Measurements from ENCODE around the gene ITGA2. TPM values are rescaled to one million over a fixed set of nuclear protein-coding genes. Genes with fewer than 3 reads are reported as not detected.

The ITGA2 gene
- total and polyA plus RNA-seq, 9 of the 15 experiments (the other 6 are each of a cell fraction or from before 2014, with no cell fraction given), result 0.01 to 0.09 (median 0.03) TPM; not detected in 5

DNA sequence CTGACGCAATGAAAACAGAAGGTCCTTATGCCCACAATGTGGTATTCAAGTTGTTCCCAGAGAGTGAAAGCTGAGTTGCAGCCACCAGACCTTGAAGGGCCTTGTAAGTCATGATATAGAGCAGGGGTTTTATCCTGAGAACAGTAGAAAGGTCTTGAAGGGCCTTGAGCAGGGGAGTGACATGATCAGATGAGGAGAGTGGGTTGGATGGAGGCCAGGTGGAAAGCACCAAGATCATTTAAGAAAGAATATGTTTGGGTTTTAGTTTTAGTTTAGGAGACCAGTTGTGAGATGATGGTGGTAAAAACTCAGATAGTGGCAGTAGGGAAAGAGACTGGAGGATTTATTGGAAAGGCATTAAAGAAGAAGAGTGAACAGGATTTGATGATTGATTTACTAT, 5.9 kb downstream of the ITGA2 start:
- in situ Hi-C loops (cut with MboI), result no loop called here
- H3K27me3 ChIP-seq (ENCODE audit: control insufficient read depth in 2 of 2, insufficient read depth in 2 of 2, low read length in 2 of 2), result peaks cover 2 to 3% of the 10 kb centered on the region in 2 experiments; a peak in 2 of 5 replicates
- WGBS (ENCODE audit: insufficient coverage, low coverage, missing lambda C conversion rate), result 0% methylated on average over 1 of the region's 1 CpG
- H3K4me2 ChIP-seq (ENCODE audit: insufficient read depth, low read length), result no peak overlapping the region
- ATAC-seq (no peak), DNase-seq (ENCODE audit: extremely low read depth in 1 of 4, low spot score in 3 of 4) (no peak), FAIRE-seq (no peak)
- no peaks in the 10 kb centered on the region for H3K9me3 ChIP-seq (replicated peaks; ENCODE audit: control insufficient read depth, insufficient read depth, low read depth, low read length)
- TF ChIP-seq, protein P1, sequence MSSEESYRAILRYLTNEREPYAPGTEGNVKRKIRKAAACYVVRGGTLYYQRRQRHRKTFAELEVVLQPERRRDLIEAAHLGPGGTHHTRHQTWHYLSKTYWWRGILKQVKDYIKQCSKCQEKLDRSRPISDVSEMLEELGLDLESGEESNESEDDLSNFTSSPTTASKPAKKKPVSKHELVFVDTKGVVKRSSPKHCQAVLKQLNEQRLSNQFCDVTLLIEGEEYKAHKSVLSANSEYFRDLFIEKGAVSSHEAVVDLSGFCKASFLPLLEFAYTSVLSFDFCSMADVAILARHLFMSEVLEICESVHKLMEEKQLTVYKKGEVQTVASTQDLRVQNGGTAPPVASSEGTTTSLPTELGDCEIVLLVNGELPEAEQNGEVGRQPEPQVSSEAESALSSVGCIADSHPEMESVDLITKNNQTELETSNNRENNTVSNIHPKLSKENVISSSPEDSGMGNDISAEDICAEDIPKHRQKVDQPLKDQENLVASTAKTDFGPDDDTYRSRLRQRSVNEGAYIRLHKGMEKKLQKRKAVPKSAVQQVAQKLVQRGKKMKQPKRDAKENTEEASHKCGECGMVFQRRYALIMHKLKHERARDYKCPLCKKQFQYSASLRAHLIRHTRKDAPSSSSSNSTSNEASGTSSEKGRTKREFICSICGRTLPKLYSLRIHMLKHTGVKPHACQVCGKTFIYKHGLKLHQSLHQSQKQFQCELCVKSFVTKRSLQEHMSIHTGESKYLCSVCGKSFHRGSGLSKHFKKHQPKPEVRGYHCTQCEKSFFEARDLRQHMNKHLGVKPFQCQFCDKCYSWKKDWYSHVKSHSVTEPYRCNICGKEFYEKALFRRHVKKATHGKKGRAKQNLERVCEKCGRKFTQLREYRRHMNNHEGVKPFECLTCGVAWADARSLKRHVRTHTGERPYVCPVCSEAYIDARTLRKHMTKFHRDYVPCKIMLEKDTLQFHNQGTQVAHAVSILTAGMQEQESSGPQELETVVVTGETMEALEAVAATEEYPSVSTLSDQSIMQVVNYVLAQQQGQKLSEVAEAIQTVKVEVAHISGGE (CRISPR knock-in tag; IDR thresholded peaks at IDR 0.05), result no peak
- H3K4me1 ChIP-seq (replicated peaks in 1 of 2; ENCODE audit: control insufficient read depth in 2 of 2, insufficient read depth in 2 of 2, low read length in 2 of 2), result no peaks in the 10 kb centered on the region
- H2AFZ ChIP-seq (ENCODE audit: low read depth, low read length), result no peak overlapping the region
- H4K20me1 ChIP-seq (replicated peaks; ENCODE audit: control insufficient read depth, insufficient read depth, low read length), result no peaks in the 10 kb centered on the region
- BruUV-seq (replicated peaks), result no TSS peak
- no peak overlapping the region for H3K9ac ChIP-seq (ENCODE audit: insufficient read depth in 1 of 2, low read depth in 2 of 2, low read length in 2 of 2)
- H3K79me2 ChIP-seq (ENCODE audit: control insufficient read depth, insufficient read depth, low read length), result no peaks in the 10 kb centered on the region
- intact Hi-C loops (cut with micrococcal nuclease), result no loop called here
- H3K9me1 ChIP-seq (ENCODE audit: control insufficient read depth, insufficient read depth, low read length), result no peaks in the 10 kb centered on the region
- no peak overlapping the region for H3K4me3 ChIP-seq
- ChIA-PET POLR2A (no interaction called here), CTCF (ENCODE audit: low intra/inter-chr PET ratio) (no interaction called here)
- H3K27ac ChIP-seq (ENCODE audit: extremely low read depth, low read depth, low read length), result no peak overlapping the region
- H3K36me3 ChIP-seq (ENCODE audit: control insufficient read depth, insufficient read depth, low read length), result no peaks in the 10 kb centered on the region

DNA sequence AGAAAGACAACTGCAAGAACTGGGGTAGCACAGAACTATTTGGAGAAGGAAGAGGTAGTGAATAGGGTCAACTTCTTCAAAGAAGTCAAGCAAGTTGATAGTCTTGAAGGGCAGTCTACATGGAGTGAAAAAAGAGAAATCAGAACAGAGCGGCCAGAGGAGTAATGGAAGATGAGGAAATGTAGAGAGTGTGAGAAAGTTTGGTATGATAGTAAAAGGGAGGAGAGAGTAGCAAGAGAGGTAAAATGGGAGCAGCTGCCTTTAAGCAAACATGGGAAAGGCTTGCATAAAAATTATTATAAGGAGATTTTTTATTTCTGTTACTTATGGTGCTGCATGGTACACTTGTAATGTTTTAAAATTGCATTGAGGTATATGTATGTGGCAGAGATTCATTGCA, 6.8 kb downstream of the ITGA2 start:
- in situ Hi-C loops (cut with MboI) (no loop called here), intact Hi-C loops (cut with micrococcal nuclease) (no loop called here)
- no peaks in the 10 kb centered on the region for H4K20me1 ChIP-seq (replicated peaks; ENCODE audit: control insufficient read depth, insufficient read depth, low read length)
- DNase-seq (ENCODE audit: extremely low read depth in 1 of 4, low spot score in 3 of 4), result no peak
- H3K9ac ChIP-seq (ENCODE audit: insufficient read depth in 1 of 2, low read depth in 2 of 2, low read length in 2 of 2), result no peak overlapping the region
- no TSS peak for BruUV-seq (replicated peaks)
- H3K9me1 ChIP-seq (ENCODE audit: control insufficient read depth, insufficient read depth, low read length), result no peaks in the 10 kb centered on the region
- no peaks in the 10 kb centered on the region for H3K9me3 ChIP-seq (replicated peaks; ENCODE audit: control insufficient read depth, insufficient read depth, low read depth, low read length)
- H3K27ac ChIP-seq (ENCODE audit: extremely low read depth, low read depth, low read length), result no peak overlapping the region
- no peaks in the 10 kb centered on the region for H3K4me1 ChIP-seq (replicated peaks in 1 of 2; ENCODE audit: control insufficient read depth in 2 of 2, insufficient read depth in 2 of 2, low read length in 2 of 2)
- H3K4me2 ChIP-seq (ENCODE audit: insufficient read depth, low read length), result no peak overlapping the region
- FAIRE-seq, result no peak
- WGBS (ENCODE audit: insufficient coverage, low coverage, missing lambda C conversion rate), result 0% methylated on average over 1 of the region's 1 CpG
- no peak overlapping the region for H2AFZ ChIP-seq (ENCODE audit: low read depth, low read length)
- ChIA-PET CTCF (ENCODE audit: low intra/inter-chr PET ratio) (no interaction called here), POLR2A (no interaction called here)
- no peak for ATAC-seq
- H3K4me3 ChIP-seq, result no peak overlapping the region
- no peaks in the 10 kb centered on the region for H3K36me3 ChIP-seq (ENCODE audit: control insufficient read depth, insufficient read depth, low read length)
- H3K79me2 ChIP-seq (ENCODE audit: control insufficient read depth, insufficient read depth, low read length), result no peaks in the 10 kb centered on the region
- no peaks in the 10 kb centered on the region for H3K27me3 ChIP-seq (ENCODE audit: control insufficient read depth in 2 of 2, insufficient read depth in 2 of 2, low read length in 2 of 2)
- no peak for TF ChIP-seq ZNF586 (CRISPR knock-in tag; conservative IDR thresholded peaks at IDR 0.05)
- TF ChIP-seq, protein P2, sequence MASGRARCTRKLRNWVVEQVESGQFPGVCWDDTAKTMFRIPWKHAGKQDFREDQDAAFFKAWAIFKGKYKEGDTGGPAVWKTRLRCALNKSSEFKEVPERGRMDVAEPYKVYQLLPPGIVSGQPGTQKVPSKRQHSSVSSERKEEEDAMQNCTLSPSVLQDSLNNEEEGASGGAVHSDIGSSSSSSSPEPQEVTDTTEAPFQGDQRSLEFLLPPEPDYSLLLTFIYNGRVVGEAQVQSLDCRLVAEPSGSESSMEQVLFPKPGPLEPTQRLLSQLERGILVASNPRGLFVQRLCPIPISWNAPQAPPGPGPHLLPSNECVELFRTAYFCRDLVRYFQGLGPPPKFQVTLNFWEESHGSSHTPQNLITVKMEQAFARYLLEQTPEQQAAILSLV (tag; IDR thresholded peaks at IDR 0.05), result no peak
- TF ChIP-seq, protein P3, sequence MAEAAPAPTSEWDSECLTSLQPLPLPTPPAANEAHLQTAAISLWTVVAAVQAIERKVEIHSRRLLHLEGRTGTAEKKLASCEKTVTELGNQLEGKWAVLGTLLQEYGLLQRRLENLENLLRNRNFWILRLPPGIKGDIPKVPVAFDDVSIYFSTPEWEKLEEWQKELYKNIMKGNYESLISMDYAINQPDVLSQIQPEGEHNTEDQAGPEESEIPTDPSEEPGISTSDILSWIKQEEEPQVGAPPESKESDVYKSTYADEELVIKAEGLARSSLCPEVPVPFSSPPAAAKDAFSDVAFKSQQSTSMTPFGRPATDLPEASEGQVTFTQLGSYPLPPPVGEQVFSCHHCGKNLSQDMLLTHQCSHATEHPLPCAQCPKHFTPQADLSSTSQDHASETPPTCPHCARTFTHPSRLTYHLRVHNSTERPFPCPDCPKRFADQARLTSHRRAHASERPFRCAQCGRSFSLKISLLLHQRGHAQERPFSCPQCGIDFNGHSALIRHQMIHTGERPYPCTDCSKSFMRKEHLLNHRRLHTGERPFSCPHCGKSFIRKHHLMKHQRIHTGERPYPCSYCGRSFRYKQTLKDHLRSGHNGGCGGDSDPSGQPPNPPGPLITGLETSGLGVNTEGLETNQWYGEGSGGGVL (CRISPR knock-in tag; IDR thresholded peaks at IDR 0.05), result no peak
- TF ChIP-seq ZNF134 (CRISPR knock-in tag; conservative IDR thresholded peaks at IDR 0.05), result no peak
- no peak for TF ChIP-seq C11orf30 (IDR thresholded peaks at IDR 0.05; ENCODE audit: low read depth)
- no peak for TF ChIP-seq MAFF (IDR thresholded peaks at IDR 0.05; ENCODE audit: low read length)
- TF ChIP-seq E2F3 (CRISPR knock-in tag; IDR thresholded peaks at IDR 0.05), result no peak
- no peak for TF ChIP-seq ZNF124 (CRISPR knock-in tag; IDR thresholded peaks at IDR 0.05)
- no peak for TF ChIP-seq CBFA2T3 (IDR thresholded peaks at IDR 0.05)
- no peak for TF ChIP-seq BRCA1 (IDR thresholded peaks at IDR 0.05)
- no peak for TF ChIP-seq BRCA1 (CRISPR knock-in tag; IDR thresholded peaks at IDR 0.05)

All from K562 (cell line).